GM23338 (cell line): Measurements from ENCODE around the gene RASSF4.

Source experiments
- CREB1 ChIP-seq: fragments of 250-450 bp; sonication (Bioruptor Pico); IDR thresholded peaks from 2 replicates; pipeline ENCODE4 v1.5.0; 2020; ENCODE audit warnings: low read depth, mild to moderate bottlenecking, moderate library complexity
- CTCF ChIP-seq, 2 experiments: fragments of 200-600 bp in 1 of 2; sonication (generic) in 1 of 2; conservative IDR thresholded peaks; 2 replicates each; pipeline versions ENCODE4 v1.5.1 to v1.6.1; 2016 to 2017; ENCODE audit warnings: antibody characterized with exemption in 2 of 2, low read depth in 2 of 2, mild to moderate bottlenecking in 2 of 2, moderate library complexity in 1 of 2
- EZH2 ChIP-seq: fragments of 200-600 bp; sonication (generic); IDR thresholded peaks from one replicate; pipeline ENCODE4 v1.8.0; 2017; ENCODE audit warnings: antibody characterized with exemption, mild to moderate bottlenecking, low read depth; ENCODE audit not compliant: unreplicated experiment
- EZH2phosphoT487 ChIP-seq: fragments of 200-600 bp; sonication (generic); IDR thresholded peaks from one replicate; pipeline ENCODE4 v1.8.1; 2018; ENCODE audit warnings: antibody characterized with exemption; ENCODE audit not compliant: unreplicated experiment
- POLR2AphosphoS5 ChIP-seq: IDR thresholded peaks from 2 replicates; pipeline ENCODE4 v1.6.1; 2016; ENCODE audit warnings: antibody characterized with exemption, low read depth

- TF ChIP-seq CTCF (conservative IDR thresholded peaks at IDR 0.05; ENCODE audit: low read depth in 2 of 2) (no peak), EZH2 (no peak), POLR2AphosphoS5 (no peak), CREB1 (CRISPR knock-in tag) (no peak), EZH2phosphoT487 (no peak)
These were observed 29.5 kb downstream of the RASSF4 start for GRCh38 chr10:44988957-44989585.
